Large intestine (tissue), 3 donors: Measurements from ENCODE around the gene TOB2. TPM values are rescaled to one million over a fixed set of nuclear protein-coding genes. Genes with fewer than 3 reads are reported as not detected.
A peak's percentile ranks its signal among the peaks of the same experiment; 100 is the strongest.
"Not testable (repeated sequence)": the region's sequence is repeated elsewhere in the genome, so short reads cannot be mapped to it uniquely, and the experiment has no call there.

Experiments used
- DNase-seq, 2 donors: peaks; one replicate each; pipeline versions ENCODE4 v3.0.0 to v3.0.0-alpha.2; 2013
- H3K27ac ChIP-seq: one replicate; pipeline ENCODE4 v1.5.1; 2013; ENCODE audit warnings: low read length
- H3K27me3 ChIP-seq: 2 replicates; pipeline ENCODE4 v1.6.1; 2013; ENCODE audit warnings: low read length; ENCODE audit not compliant: control insufficient read depth, insufficient read depth
- H3K36me3 ChIP-seq: 2 replicates; pipeline ENCODE4 v1.6.1; 2013; ENCODE audit warnings: low read length; ENCODE audit not compliant: control insufficient read depth, insufficient read depth
- H3K4me1 ChIP-seq: one replicate; pipeline ENCODE4 v1.6.1; 2013; ENCODE audit warnings: low read length; ENCODE audit not compliant: control insufficient read depth, insufficient read depth
- H3K4me3 ChIP-seq: one replicate; pipeline ENCODE4 v1.5.1; 2013; ENCODE audit warnings: low read length
- H3K9me3 ChIP-seq: one replicate; pipeline ENCODE4 v1.6.1; 2013; ENCODE audit warnings: mild to moderate bottlenecking, low read depth, low read length, moderate library complexity; ENCODE audit not compliant: control insufficient read depth
- WGBS: methylation state at CpG from one replicate; pipeline ENCODE4 v1.1.5; 2013; ENCODE audit warnings: low lambda C conversion rate; ENCODE audit not compliant: insufficient coverage; 5-methylcytosine and 5-hydroxymethylcytosine counted together
- polyA plus RNA-seq: library from polyadenylated mRNA; unstranded; fragments of 120-200 nt; gene quantifications from one replicate; pipeline ENCODE4 v1.2.1, GENCODE V29; 2013

Gene TOB2
- polyA plus RNA-seq, 1 donor, result 63.2 TPM

DNA sequence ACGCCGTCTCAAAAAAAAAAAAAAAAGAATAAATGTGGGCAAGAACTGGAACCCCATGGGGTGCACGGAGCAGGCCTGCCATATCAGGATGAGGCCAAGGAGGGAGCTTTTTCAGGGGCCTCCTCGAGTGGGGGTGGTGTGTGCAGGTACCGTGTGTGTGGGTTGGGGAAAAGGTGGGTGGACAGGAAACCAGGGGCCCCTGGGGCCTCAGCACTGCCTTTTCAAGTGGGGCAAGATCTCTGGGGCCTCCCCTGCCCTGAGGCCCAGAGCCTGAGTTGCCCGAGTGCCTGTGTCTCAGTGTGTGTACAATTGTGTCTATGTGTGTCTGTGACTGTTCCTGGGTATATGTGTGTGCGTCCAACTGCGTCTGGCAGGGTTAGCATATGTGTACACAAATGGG is 41.0 kb downstream of the TOB2 start:
- Histone ChIP-seq H3K36me3 (no peaks in the 10 kb centered on the region), H3K9me3 (no peaks in the 10 kb centered on the region), H3K4me3 (no peak overlapping the region), H3K27ac (no peak overlapping the region), H3K27me3 (no peaks in the 10 kb centered on the region), H3K4me1 (peaks cover 10% of the 10 kb centered on the region)
- WGBS, result no CpG with 5 or more reads among the region's 8 CpGs
- DNase-seq, result no peak

- no CpG with 5 or more reads among the region's 18 CpGs for WGBS
- Histone ChIP-seq H3K4me3 (no peak overlapping the region), H3K27ac (no peak overlapping the region), H3K4me1 (peaks cover 10% of the 10 kb centered on the region), H3K36me3 (no peaks in the 10 kb centered on the region), H3K27me3 (no peaks in the 10 kb centered on the region), H3K9me3 (no peaks in the 10 kb centered on the region)
- DNase-seq, result peak; percentile 77 to 86
Observed at GRCh38 chr22:41403532-41404318, 42.9 kb downstream of the TOB2 start.

GRCh38 chr22:41402851-41403250 is 43.8 kb downstream of the TOB2 start:
- H3K4me1 ChIP-seq, H3K27ac ChIP-seq, H3K36me3 ChIP-seq, H3K27me3 ChIP-seq, H3K4me3 ChIP-seq, DNase-seq, H3K9me3 ChIP-seq: not testable (repeated sequence)
- no CpG with 5 or more reads among the region's 14 CpGs for WGBS

GRCh38 chr22:41401781-41402648 is 44.6 kb downstream of the TOB2 start:
- peaks cover 16% of the 10 kb centered on the region for H3K4me1 ChIP-seq
- peaks cover 6% of the 10 kb centered on the region for H3K36me3 ChIP-seq
- peak; percentile 39 to 40 for DNase-seq
- H3K27ac ChIP-seq, result no peak overlapping the region
- WGBS, result 80% methylated on average over 1 of the region's 16 CpGs
- H3K4me3 ChIP-seq, result no peak overlapping the region
- H3K9me3 ChIP-seq, result no peaks in the 10 kb centered on the region
- no peaks in the 10 kb centered on the region for H3K27me3 ChIP-seq

GRCh38 chr22:41398921-41399320 is 47.7 kb downstream of the TOB2 start:
- WGBS, result no CpG with 5 or more reads among the region's 8 CpGs
- Histone ChIP-seq H3K27ac (no peak overlapping the region), H3K4me1 (peaks cover 18% of the 10 kb centered on the region), H3K4me3 (no peak overlapping the region), H3K9me3 (no peaks in the 10 kb centered on the region), H3K36me3 (peaks cover 29% of the 10 kb centered on the region), H3K27me3 (no peaks in the 10 kb centered on the region)
- no peak for DNase-seq

GRCh38 chr22:41397143-41397811 is 49.3 kb downstream of the TOB2 start:
- Histone ChIP-seq H3K36me3 (peaks cover 29% of the 10 kb centered on the region), H3K4me1 (peaks cover 15% of the 10 kb centered on the region), H3K27me3 (no peaks in the 10 kb centered on the region), H3K4me3 (no peak overlapping the region), H3K27ac (no peak overlapping the region), H3K9me3 (no peaks in the 10 kb centered on the region)
- DNase-seq, result peak in 1 of 2 donors; percentile 65
- 80% methylated on average over 2 of the region's 19 CpGs for WGBS

GRCh38 chr22:41395531-41396240 is 50.9 kb downstream of the TOB2 start:
- H3K4me1 ChIP-seq, result peaks cover 8% of the 10 kb centered on the region
- WGBS, result 94% methylated on average over 6 of the region's 37 CpGs
- DNase-seq, result no peak
- H3K27ac ChIP-seq, result no peak overlapping the region
- no peak overlapping the region for H3K4me3 ChIP-seq
- H3K27me3 ChIP-seq, result no peaks in the 10 kb centered on the region
- no peaks in the 10 kb centered on the region for H3K9me3 ChIP-seq
- peaks cover 32% of the 10 kb centered on the region for H3K36me3 ChIP-seq

- DNase-seq, result no peak
- H3K27ac ChIP-seq, result no peak overlapping the region
- no peaks in the 10 kb centered on the region for H3K27me3 ChIP-seq
- no peaks in the 10 kb centered on the region for H3K9me3 ChIP-seq
- WGBS, result no CpG with 5 or more reads among the region's 11 CpGs
- H3K4me1 ChIP-seq, result peaks cover 8% of the 10 kb centered on the region
- no peak overlapping the region for H3K4me3 ChIP-seq
- peaks cover 39% of the 10 kb centered on the region for H3K36me3 ChIP-seq
Observed at GRCh38 chr22:41394012-41394356, 52.6 kb downstream of the TOB2 start.

- no peaks in the 10 kb centered on the region for H3K27me3 ChIP-seq
- DNase-seq, result no peak
- WGBS, result no CpG with 5 or more reads among the region's 7 CpGs
- H3K4me1 ChIP-seq, result peaks cover 5% of the 10 kb centered on the region
- no peak overlapping the region for H3K4me3 ChIP-seq
- no peak overlapping the region for H3K27ac ChIP-seq
- no peaks in the 10 kb centered on the region for H3K9me3 ChIP-seq
- peaks cover 22% of the 10 kb centered on the region for H3K36me3 ChIP-seq
Observed at GRCh38 chr22:41387341-41387740, 59.3 kb downstream of the TOB2 start.

- H3K9me3 ChIP-seq, result no peaks in the 10 kb centered on the region
- peaks cover 19% of the 10 kb centered on the region for H3K4me1 ChIP-seq
- H3K27ac ChIP-seq, result no peak overlapping the region
- no peak for DNase-seq
- H3K27me3 ChIP-seq, result no peaks in the 10 kb centered on the region
- H3K4me3 ChIP-seq, result no peak overlapping the region
- H3K36me3 ChIP-seq, result peaks cover 13% of the 10 kb centered on the region
Observed at GRCh38 chr22:41384128-41384527, 62.5 kb downstream of the TOB2 start.
